Testis (tissue), 2 donors: Measurements from ENCODE around the gene GATA5.

ENCODE experiments used
- CTCF ChIP-seq, 3 experiments: fragments of 450-650 bp in 2 of 3; fragments of 200-600 bp in 1 of 3; sonication (generic) in 1 of 3; IDR thresholded peaks; one replicate each; pipeline ENCODE4 v1.5.1; 2016 to 2019; ENCODE audit warnings: antibody characterized with exemption in 3 of 3, mild to moderate bottlenecking in 2 of 3, moderate library complexity in 1 of 3
- POLR2A ChIP-seq: fragments of 450-650 bp; IDR thresholded peaks from one replicate; pipeline ENCODE4 v1.6.1; 2017; ENCODE audit warnings: antibody characterized with exemption, mild to moderate bottlenecking, moderate library complexity

DNA sequence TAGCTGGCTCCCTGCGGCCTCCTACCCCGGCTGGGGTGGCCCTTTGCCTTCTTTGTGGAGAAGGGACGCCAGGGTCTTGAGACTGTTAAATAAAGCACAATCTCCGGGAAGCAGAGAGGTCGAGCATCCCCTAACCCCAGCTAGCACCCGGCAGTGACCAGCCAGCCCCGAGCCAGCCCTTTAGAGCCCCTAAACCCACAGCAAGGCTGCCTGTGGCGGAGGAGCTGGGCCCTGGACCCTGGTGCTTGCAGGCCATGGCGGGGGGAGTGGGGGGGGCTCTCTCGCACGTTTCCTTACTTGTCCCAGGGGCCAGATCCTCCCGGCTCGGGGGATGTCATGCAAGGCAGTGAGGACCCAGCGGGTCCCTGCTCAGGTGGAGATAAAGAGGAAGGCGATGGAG is 49.2 kb upstream of the GATA5 start:
- TF ChIP-seq CTCF (IDR thresholded peaks at IDR 0.05), result no peak
- no peak for TF ChIP-seq POLR2A
